Activated CD8-positive, alpha-beta memory T cell treated with anti-CD3 and anti-CD28 coated beads for 48 hours (primary cell): ENCODE results near the gene PSMG4.

Experiments
- DNase-seq, 3 experiments: peaks; one replicate each; pipeline ENCODE4 v3.0.0-alpha.2; 2020; ENCODE audit warnings: low read depth in 2 of 3, low spot score in 2 of 3

PSMG4 gene

DNA sequence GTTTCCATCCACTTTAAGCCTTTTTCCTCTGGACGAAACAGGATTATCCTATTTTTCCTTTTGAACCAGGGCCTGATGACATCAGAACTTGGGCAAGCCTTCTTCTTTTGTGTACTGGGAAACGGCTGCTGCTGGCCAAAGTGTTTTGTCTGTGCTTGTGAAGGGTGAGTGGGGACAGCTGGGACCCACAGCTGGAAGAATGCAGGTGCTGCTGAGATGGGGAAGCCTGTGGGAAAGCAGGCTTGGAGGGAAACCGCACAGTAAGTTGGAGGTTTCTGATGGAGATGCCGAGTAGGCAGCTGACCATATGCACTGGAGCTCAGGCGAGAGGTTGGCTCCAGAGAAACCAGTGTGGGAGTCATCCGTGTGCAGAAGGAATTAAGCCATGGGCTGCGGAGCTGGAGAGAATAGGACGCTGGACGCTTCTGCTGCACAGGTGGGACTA, 8.5 kb upstream of the PSMG4 start:
- no peak for DNase-seq

DNA sequence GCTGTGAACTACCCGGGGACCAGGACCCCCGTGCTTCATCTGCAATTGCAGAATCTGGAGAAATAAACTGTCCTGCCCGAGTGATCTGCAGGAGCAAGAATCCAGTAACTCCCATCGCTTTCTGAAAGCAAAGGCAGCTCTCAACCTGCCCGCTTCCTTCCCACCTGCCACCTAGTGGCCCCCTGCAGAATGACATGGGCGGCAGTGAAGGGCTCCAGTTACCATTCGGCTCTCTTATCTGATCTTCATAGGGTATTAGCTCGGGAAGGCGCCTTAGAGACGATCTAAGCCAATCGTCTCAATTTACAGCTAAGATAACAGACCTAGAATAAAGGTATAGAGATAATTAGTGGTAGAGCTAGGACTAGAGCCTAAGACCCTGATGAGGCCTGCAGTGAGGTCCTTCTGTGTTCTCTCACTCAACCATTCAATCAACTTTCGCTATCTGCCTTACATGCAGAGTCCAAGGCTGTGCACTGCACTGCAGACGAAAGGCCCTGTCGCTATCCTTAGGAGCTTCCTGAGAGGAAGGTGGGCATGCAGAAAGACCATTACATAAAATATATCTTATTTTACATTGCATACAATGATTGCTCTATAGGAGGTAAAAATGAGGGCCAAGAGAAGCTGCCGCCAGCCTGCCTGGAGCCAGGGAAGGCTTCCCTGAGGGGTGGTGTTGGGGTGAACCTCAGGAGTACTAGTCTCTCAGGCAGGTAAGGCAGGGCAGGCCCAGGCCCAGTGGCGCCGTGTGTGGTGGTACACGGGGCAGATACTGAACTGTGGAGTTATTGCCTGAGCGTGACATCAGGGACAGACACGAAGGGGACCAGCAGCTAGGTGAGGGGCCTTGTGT, 7.1 kb upstream of the PSMG4 start:
- DNase-seq = peak; percentile 51 to 63 (median 60)

DNA sequence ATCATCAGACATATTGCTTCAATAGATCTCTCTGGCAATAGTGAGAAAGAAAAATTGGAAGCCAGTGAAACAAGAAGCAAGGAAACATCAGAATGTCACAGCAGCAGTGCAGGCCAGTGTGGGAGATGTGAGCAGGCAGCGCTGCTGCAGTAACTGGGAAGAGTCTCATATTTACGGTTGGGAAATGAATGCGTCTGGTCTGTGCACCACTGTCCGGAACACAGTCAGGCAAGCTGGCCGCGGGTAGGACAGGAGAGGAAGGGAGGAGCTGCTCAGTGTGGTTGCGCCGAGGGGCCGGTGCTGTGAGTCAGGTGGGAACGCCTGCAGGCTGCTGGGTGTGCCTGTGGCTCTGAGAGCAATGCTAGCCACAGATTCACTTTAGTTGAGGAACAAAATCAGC, 6.4 kb upstream of the PSMG4 start:
- DNase-seq = no peak

DNA sequence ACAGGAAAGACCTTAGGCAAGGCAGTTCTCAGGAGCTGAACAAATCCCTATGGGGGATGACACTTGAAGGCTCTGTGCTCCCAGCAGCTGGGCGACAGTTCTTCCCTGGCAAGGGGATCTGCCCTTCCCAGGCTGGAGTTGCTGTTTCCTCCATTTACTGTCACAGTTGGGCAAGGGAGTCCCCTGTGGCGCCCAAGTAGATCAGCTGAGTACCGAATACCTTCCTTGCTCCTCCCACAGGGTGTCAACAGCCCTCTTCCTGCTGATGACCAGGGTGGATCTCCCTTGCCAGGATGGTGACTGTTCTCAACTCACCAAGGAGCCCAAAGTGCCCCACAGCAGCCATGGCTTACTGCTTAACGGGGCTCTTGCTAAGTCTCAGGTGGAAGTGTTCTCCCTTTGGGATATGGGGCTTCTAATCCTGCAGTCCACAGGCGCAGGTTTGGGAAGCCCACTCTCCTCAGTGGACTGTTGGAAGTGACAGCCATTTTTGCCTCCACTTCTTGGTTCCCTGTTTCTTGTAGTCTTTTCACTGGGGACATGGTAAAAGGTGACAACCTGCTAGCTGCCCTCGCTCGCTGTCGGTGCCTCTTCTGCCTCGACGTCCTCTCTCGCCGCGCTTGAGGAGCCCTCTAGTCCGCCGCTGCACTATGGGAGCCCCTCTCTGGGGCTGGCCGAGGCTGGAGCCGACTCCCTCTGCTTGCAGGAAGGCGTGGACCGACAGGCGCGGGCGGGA, 5.7 kb upstream of the PSMG4 start:
- no peak for DNase-seq

DNA sequence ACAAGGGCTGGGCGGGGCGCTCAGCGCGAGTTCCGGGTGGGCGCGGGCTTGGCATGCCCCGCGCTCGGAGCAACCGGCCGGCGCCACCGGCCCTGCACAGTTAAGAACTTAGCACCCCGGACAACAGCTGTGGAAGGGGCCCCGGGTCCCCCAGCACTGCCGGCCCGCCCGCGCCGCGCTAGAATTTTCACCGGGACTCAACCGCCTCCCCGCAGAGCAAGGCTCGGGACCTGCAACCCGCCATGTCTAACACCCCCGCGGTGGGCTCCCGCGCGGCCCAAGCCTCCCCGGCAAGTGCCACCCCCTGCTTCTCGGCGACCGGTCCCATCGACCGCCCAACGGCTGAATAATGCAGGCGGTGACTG, 5.2 kb upstream of the PSMG4 start:
- no peak for DNase-seq

DNA sequence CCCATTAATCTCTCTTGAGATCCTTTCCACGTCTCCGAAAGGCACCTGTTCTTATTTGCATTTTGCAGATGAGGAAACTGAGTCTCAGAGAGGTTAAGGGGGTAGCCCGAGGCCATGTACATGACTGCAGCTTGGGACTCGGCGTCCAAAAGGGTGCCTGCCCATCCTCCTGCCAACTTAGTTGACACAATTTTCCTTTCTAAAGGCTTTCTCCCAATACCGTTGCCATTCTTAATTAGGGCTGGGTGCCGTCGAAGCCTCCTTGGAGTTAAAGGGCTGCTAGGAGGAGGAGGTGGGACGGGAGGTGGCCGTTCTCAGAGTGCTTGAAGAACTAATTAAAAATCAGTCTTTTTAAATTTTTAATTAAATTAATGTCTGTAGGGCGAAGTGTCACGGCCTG, 546 bp upstream of the PSMG4 start:
- DNase-seq = no peak

DNA sequence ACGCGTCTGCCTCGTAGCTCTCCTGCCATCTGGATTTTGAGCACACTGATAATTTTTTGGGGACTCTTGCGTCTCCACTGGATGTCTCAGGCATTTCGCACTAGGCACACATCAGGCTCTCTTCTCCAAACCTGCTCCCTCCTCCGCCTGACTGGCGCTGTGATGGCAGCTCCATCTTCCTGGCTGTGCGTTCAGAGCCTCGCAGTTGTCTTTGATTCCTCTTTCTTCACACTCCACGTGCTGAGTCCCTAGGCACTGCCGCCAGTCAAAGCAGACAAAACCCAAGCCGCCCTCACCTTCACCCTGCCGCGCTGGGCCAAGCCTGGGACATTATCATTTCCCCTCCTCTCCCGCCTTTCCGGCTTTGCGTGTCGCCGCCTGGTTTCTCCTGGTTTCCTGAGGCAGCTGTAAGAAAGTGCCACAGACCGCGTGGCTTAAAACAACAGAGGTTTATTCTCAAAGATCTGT, 778 bp downstream of the PSMG4 start:
- peak in 2 of 3 experiments; percentile 6 to 17 for DNase-seq

DNA sequence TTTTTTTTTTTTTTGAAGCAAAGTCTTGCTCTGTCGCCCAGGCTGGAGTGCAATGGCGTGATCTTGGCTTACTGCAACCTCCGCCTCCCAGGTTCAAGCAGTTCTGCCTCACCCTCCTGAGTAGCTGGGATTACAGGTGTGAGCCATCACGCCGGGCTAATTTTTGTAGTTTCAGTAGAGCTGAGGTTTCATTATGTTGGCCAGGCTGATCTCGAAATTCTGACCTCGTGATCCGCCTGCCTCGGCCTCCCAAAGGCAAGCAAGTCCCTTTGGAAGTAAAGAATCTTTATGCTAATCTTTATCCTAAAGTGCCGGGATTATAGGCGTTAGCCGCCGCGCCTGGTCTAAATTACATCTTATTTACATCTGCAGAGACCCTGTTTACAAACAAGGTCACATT, 1.5 kb downstream of the PSMG4 start:
- DNase-seq = no peak

DNA sequence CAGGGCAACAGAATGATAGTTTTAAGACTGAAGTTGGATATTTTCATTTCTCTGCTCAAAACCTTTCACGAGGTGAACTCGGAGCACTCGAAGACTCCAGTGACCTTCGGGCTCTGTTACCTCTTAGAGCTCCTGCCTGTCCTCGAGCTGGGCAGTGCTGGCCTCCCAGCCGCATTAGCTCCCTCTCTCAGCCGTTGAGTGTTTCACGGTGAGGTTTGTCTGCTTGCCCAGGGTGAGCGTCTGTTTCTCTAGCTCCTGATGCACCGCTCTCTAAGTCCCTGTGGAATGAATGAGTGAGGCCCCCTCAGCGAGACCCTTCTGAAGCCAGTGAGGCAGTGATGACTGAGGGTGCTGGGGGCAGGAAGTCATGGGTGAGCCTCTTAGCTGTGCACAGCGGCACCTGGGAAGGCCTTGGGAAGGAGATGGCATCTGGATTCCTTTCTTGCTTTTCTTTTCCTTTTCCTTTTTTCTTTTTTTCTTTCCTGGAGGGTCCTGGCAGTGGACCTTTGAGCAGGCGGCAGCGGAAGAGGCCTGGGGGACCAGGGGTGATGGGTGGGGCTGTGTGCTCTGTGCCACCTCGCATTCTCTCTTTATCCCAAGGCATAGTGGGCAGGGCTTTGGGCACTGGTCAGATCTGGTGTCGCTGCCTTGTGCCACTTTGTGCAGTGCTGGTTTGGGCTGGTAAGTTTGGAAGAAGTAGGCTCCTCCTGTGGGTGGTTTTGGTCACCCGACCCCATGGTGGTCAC, 2.2 kb downstream of the PSMG4 start:
- DNase-seq = no peak

DNA sequence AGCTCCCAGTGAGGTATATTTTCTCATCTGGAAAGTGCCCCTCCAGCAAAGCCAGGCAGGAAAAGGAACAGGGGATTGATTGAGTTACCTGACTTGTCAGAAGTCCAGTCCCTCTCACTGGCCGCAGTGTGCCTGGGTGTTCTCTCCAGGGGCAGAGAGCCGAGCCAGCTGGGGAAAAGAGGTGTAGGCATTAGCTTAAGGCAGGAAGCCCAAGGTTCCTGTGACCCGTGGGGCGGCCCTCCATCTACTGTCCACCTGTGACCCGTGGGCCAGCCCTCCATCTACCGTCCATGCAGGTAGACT, 2.7 kb downstream of the PSMG4 start:
- no peak for DNase-seq

DNA sequence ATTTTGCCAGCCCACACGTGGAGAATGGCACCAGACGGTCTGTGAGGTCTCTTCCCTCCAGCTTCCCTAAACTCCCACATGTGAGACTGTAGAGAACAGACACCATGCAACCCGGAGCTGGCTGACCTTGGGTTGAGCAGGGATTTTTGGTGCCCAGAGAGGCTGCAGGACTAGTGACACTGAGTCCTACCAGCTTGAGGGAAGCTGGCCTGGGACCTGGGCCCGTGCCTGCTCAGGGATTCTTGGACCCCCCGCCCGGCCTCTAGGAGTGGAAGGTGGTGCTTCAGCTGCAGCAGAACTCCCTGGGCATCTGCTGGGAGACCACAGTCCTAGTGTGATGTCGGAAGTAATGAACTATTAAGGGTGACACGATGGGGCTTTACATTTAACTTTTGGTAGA, 3.2 kb downstream of the PSMG4 start:
- DNase-seq = no peak

DNA sequence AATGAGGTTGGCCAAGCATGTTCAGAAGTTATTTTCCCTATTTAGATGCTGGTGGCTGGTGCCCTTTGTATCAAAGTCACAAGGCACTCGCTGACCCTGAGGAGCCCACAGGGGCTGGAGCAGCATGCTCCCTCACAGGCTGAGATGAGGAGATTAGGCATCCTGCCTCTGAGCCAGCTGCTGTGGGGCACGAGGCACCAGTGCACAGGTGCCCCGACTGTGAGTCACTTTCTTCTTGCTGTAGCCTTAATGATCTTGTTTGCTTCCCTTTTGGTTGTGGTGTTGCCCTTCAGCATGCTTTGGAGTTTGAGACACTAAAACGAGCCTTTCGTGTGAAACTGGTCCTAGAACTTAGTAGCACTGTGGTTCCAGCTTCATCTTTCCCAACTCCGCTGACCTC, 4.3 kb downstream of the PSMG4 start:
- DNase-seq = no peak

DNA sequence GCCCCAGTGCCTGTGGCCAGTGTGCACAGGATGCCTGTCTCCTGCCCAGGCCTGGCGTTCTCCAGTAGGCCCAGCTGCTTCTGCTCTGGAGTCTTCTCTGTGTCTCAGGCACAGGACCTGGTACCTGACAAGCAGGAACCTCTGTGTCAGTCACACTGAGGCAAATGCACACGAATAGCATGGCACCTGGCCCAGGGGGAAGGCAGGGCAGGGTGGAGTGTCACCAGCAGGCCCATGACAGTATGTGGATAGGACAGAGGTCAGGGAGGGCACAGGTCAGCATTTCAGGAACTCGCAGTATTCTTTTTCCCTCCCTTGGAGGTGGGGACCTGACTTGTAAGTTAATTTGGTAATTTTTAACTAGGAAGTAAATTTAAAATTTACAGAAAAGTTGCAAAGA, 5.6 kb downstream of the PSMG4 start:
- no peak for DNase-seq

DNA sequence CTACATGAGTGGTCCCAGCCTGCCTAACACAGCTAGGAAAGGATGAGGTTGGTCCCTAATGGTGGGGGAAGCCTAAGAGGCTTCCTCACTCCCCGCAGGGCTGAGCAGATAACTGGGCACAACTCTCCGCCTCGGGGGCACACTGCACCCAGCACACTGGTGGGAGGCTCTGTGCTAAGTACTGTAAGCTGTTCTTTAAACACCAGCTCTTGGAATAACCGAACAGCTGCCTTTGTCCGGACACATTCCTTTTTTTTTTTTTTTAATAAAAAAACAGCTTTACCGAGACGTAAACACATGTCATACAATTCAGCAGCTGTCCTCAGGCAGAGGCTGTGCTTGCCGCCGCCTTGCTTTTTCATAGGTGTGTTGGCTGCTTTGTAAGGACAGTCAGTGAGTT, 6.9 kb downstream of the PSMG4 start:
- no peak for DNase-seq

DNA sequence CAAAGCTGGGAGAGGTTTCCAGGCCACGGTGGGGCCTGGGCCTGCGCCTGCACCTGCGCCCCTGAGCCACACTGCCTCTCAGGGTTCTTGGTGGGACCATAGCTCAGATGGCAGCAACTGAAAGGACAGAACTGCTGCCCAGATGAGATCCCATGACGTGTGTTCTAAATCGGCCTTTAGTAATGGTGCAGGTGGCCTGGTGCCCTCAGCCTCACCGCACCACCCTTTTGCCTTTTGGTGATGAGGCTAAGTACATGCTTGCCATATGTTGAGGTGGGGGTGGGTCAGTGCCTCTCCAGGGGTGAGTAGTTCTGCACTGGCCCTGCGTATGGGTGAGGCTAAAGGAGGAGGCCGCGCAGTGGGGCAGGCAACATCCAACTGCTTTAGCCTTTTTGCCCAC, 7.4 kb downstream of the PSMG4 start:
- DNase-seq = no peak

DNA sequence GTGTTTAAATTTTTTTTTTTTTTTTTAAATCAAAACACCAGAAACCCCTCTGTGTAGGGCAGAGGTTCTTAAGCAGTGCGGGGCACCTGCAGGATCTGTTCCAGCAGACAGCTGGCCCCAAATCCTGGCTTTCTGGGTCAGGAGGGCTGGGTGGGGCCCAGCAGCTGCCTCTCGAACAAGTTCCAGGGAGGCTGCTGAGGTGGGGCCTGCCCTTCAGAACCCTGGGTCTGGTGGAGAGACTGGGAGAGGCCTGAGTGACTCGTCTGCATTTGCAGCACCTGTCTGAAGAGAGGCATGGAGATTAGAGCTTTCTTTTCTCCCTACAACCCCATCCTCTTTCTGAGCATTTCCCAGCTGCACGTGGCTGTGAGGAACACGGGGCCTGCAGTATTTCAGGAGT, 8.4 kb downstream of the PSMG4 start:
- DNase-seq = no peak

DNA sequence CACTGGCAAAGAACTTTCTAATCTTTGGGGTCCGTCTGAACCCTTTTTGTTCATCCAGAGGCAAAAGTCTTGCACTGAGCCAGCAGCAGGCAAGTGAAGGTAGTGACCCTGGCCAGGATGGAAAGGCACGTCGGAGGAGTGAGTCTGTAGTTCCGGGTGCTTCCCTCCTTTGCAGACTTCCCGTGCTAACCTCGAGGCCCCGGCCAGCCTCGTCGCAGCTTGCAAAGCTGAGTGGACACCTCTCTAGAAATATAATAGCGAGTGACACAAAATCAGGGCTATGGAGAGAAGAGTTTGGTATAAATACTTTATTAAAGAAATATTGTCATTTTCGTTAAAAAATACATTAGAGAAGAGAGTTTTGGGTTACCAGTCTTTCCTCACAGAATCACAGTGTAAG, 9.9 kb downstream of the PSMG4 start:
- DNase-seq = no peak

DNA sequence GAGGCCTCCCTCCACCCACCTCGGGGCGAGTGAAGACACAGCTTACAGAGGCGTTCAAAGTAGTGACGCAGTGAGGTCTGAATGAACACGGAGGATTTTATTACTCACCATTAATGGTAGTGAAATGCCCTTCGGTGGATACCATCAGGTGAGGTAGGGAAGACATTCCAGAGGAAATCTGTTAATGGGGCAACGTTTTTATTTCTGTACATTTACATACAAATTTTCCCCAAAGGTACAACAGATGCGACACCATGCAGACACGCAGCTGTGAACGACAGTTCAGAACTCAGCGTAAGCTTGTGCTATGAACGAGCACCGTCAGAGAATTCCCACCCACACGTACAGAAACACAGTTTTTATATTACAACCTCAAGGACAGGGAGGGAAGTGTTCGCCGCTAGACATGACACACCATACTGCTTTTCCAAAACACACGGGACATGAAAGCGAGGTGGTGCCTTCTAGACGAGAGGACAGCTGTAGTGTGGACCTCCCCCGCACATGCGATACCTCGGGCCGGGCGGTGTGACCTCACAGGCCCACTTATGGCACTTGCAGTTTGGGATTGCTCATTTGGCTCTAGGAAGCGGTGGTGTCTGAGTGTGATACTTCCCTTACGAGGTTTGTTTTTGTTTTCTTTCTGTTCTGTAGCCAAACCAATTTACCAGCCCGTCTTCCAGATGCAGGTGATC, 10.7 kb downstream of the PSMG4 start:
- no peak for DNase-seq

DNA sequence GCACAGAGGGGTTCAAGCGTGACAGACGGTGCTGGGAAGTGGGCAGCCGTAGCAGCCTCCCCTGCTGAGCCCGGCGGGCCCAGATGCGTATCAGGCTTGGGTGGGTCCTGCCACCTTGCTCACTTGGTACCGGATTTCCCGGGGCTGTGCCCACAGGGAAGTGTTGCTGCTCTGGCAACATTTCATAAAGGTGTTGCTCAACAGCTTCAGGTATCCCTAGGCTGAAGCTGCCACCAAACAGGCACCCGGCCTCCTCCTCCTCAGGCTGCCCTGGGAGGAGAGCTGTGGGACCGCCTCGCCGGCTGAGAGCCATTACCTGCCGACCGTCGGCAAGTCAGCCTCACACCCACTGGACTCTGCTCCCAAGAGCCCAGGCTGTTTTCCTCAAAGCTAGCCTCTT, 11.5 kb downstream of the PSMG4 start:
- DNase-seq = no peak

DNA sequence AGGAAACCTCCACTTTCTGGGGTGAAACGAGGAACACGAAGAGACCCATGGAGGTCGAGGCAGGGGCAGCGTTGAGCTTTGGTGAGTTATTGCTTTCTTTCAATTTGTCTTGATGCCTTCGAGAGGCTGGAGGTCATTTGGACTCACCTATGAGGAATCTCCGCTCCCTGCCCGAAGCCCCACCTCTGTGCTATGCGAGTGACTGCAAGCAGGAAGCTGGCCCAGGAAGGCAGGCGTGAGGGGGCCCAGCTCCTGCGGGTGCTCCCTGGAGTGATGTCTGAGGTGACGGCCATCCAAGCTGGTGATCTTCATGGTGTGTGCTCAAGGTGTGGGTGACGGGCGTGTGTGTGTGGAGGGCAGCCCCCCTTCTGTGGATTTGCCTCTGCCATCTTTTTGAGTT, 13.0 kb downstream of the PSMG4 start:
- DNase-seq = no peak

DNA sequence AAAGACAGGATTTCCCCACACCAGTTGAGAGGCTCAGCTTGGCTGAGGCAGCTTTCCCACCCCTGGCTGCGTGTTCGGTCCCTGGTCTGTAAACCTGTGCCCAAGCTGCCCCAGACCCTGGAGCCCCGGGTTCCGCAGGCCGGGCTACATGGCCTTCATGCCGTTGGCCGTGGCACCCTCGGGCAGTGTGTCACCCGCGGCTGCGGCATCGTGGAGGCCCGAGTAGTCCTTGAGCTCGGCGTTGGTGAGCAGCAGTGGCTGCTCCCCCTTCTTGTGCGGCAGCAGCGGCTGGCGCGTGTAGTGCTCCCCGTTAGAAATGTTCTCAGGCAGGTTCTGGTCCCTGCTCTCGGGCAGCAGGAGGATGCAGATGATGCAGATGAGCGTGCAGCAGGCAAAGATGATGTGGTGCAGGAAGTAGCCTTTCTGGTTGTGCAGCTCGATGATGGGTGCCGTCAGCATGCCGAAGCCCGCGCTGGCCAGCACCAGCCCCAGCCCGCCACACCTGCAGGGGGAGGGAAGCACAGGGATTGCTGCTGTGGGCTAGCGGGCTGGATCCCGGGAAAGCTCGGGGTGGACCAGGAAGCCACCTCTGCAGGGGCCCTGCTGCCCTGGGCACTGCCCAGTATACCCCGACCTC, 14.3 kb downstream of the PSMG4 start:
- no peak for DNase-seq
